H1 (cell line): Measurements from ENCODE around the gene RAB1A. TPM values are rescaled to one million over a fixed set of nuclear protein-coding genes. Genes with fewer than 3 reads are reported as not detected.

Source experiments
- CTCF ChIA-PET: fragments of 300-600 bp; sonication (Branson Sonifier 250); formaldehyde crosslinking; loops from one replicate; lab custom pipeline; 2021; ENCODE audit not compliant: partially characterized antibody; lab: Charles Lee
- POLR2A ChIA-PET: fragments of 300-600 bp; sonication (Branson Sonifier 250); formaldehyde crosslinking; loops from one replicate; lab custom pipeline; 2021; ENCODE audit warnings: inconsistent platforms; ENCODE audit not compliant: partially characterized antibody; lab: Charles Lee
- DNase-seq, 2 experiments: peaks; one replicate each; pipeline versions ENCODE4 v3.0.0 to v3.0.0-alpha.2; 2010 to 2022; ENCODE audit warnings: low spot score in 2 of 2, low read depth in 1 of 2, mixed read lengths in 1 of 2
- FAIRE-seq: peaks from 2 replicates; lab custom pipeline; 2011; peaks lifted over from hg19 to GRCh38; lab: Jason Lieb, UNC
- H2AFZ ChIP-seq: 2 replicates; pipeline ENCODE4 v1.8.1; 2012; ENCODE audit warnings: low read length, inconsistent platforms
- H2AK5ac ChIP-seq: 2 replicates; pipeline ENCODE4 v1.6.1; 2013; ENCODE audit warnings: low read depth, low read length
- H2BK120ac ChIP-seq: replicated peaks from 2 replicates; pipeline ENCODE3; 2013; ENCODE audit warnings: low read depth, low read length, inconsistent platforms
- H2BK12ac ChIP-seq: 2 replicates; pipeline ENCODE4 v1.6.1; 2013; ENCODE audit warnings: low read depth, low read length
- H2BK15ac ChIP-seq: 2 replicates; pipeline ENCODE4 v1.6.1; 2013; ENCODE audit warnings: low read length
- H2BK20ac ChIP-seq: 2 replicates; pipeline ENCODE4 v1.6.1; 2013; ENCODE audit warnings: low read length
- H2BK5ac ChIP-seq: 2 replicates; pipeline ENCODE4 v1.6.1; 2013; ENCODE audit warnings: low read depth, low read length
- H3K14ac ChIP-seq: 2 replicates; pipeline ENCODE4 v1.6.1; 2013; ENCODE audit warnings: inconsistent platforms; ENCODE audit not compliant: insufficient read length
- H3K18ac ChIP-seq: 2 replicates; pipeline ENCODE4 v1.6.1; 2013; ENCODE audit warnings: low read length; ENCODE audit errors: extremely low read depth
- H3K23ac ChIP-seq: 2 replicates; pipeline ENCODE4 v1.6.1; 2013; ENCODE audit warnings: inconsistent platforms; ENCODE audit not compliant: insufficient read length
- H3K23me2 ChIP-seq: 2 replicates; pipeline ENCODE4 v1.6.1; 2013; ENCODE audit warnings: low read depth, low read length
- H3K27ac ChIP-seq: 2 replicates; pipeline ENCODE4 v1.6.1; 2011; ENCODE audit warnings: low read depth, low read length, inconsistent platforms
- H3K27me3 ChIP-seq, 4 experiments: replicated peaks in 1 of 4; 1 replicate in 1 of 4; 2 replicates in 3 of 4; pipeline versions ENCODE4 v1.6.1 to v1.8.1; 2011 to 2013; ENCODE audit warnings: low read length in 3 of 4, mild to moderate bottlenecking in 3 of 4, inconsistent platforms in 2 of 4, mixed read lengths in 2 of 4, moderate library complexity in 1 of 4; ENCODE audit not compliant: control insufficient read depth in 3 of 4, insufficient read depth in 3 of 4; ENCODE audit errors: extremely low read depth in 1 of 4
- H3K36me3 ChIP-seq, 4 experiments: 2 replicates each; pipeline versions ENCODE4 v1.6.1 to v1.8.1; 2011 to 2013; ENCODE audit warnings: mild to moderate bottlenecking in 4 of 4, low read length in 3 of 4, moderate library complexity in 2 of 4, control low read depth in 1 of 4, inconsistent platforms in 1 of 4; ENCODE audit not compliant: insufficient read depth in 4 of 4, control insufficient read depth in 2 of 4
- H3K4ac ChIP-seq: replicated peaks from 2 replicates; pipeline ENCODE3; 2013; ENCODE audit warnings: low read length, low read depth, mixed read lengths, inconsistent platforms; ENCODE audit not compliant: insufficient read length
- H3K4me1 ChIP-seq, 4 experiments: replicated peaks in 1 of 4; 1 replicate in 1 of 4; 2 replicates in 3 of 4; pipeline versions ENCODE4 v1.6.1 to v1.8.1; 2011 to 2013; ENCODE audit warnings: low read length in 3 of 4, inconsistent platforms in 2 of 4, mixed read lengths in 1 of 4; ENCODE audit not compliant: insufficient read depth in 4 of 4, control insufficient read depth in 3 of 4
- H3K4me2 ChIP-seq, 2 experiments: 2 replicates each; pipeline versions ENCODE4 v1.6.1 to v1.8.1; 2011 to 2013; ENCODE audit warnings: low read depth in 2 of 2, low read length in 2 of 2, control low read depth in 1 of 2, inconsistent platforms in 1 of 2, mild to moderate bottlenecking in 1 of 2; ENCODE audit not compliant: insufficient read depth in 1 of 2
- H3K4me3 ChIP-seq, 4 experiments: fragments of 200-600, 300-600 bp in 1 of 4; sonication (generic), shearing (Covaris generic), sonication (Bioruptor Twin) in 1 of 4; 2 replicates each; pipeline versions ENCODE4 v1.5.1 to v1.8.1; 2011 to 2016; ENCODE audit warnings: low read length in 4 of 4, low read depth in 3 of 4, control low read depth in 2 of 4, inconsistent platforms in 2 of 4, mild to moderate bottlenecking in 2 of 4, mixed read lengths in 1 of 4, moderate library complexity in 1 of 4; ENCODE audit not compliant: insufficient read depth in 2 of 4; ENCODE audit errors: extremely low read depth in 1 of 4
- H3K56ac ChIP-seq: replicated peaks from 2 replicates; pipeline ENCODE3; 2013; ENCODE audit warnings: low read depth, mild to moderate bottlenecking, mixed read lengths, low read length, inconsistent platforms; ENCODE audit not compliant: insufficient read length
- H3K79me1 ChIP-seq: 2 replicates; pipeline ENCODE4 v1.6.1; 2013; ENCODE audit warnings: low read depth, low read length, control low read depth
- H3K79me2 ChIP-seq, 2 experiments: 2 replicates each; pipeline versions ENCODE4 v1.6.1 to v1.8.1; 2012 to 2013; ENCODE audit warnings: low read length in 2 of 2, mild to moderate bottlenecking in 2 of 2, inconsistent platforms in 1 of 2; ENCODE audit not compliant: insufficient read depth in 2 of 2, control insufficient read depth in 1 of 2
- H3K9ac ChIP-seq, 4 experiments: replicated peaks in 1 of 4; 1 replicate in 1 of 4; 2 replicates in 3 of 4; pipeline versions ENCODE4 v1.6.1 to v1.8.1; 2011 to 2013; ENCODE audit warnings: low read depth in 3 of 4, low read length in 3 of 4, control low read depth in 2 of 4, mild to moderate bottlenecking in 2 of 4, moderate library complexity in 2 of 4, inconsistent platforms in 1 of 4; ENCODE audit errors: extremely low read depth in 1 of 4
- H3K9me3 ChIP-seq, 2 experiments: 2 replicates each; pipeline versions ENCODE4 v1.6.1 to v1.8.1; 2012 to 2013; ENCODE audit warnings: mild to moderate bottlenecking in 2 of 2, moderate library complexity in 2 of 2, control low read depth in 1 of 2, inconsistent platforms in 1 of 2, low read depth in 1 of 2, low read length in 1 of 2, mixed read lengths in 1 of 2; ENCODE audit not compliant: insufficient read depth in 2 of 2
- H4K20me1 ChIP-seq, 2 experiments: replicated peaks in 1 of 2; 2 replicates each; pipeline versions ENCODE3 to v1.8.1; 2011 to 2013; ENCODE audit warnings: inconsistent platforms in 2 of 2, low read length in 2 of 2, mild to moderate bottlenecking in 1 of 2; ENCODE audit not compliant: insufficient read depth in 2 of 2, control insufficient read depth in 1 of 2
- H4K5ac ChIP-seq: 2 replicates; pipeline ENCODE4 v1.6.1; 2013; ENCODE audit warnings: low read length, low read depth, mixed read lengths, inconsistent platforms; ENCODE audit not compliant: insufficient read length
- H4K8ac ChIP-seq: 2 replicates; pipeline ENCODE4 v1.8.0; 2013; ENCODE audit warnings: mild to moderate bottlenecking, moderate library complexity, low read length, inconsistent platforms; ENCODE audit not compliant: insufficient read depth; ENCODE audit errors: extremely low read depth
- H4K91ac ChIP-seq: replicated peaks from 2 replicates; pipeline ENCODE3; 2013; ENCODE audit warnings: low read length, mixed read lengths, inconsistent platforms; ENCODE audit not compliant: insufficient read length
- JUND ChIP-seq: IDR thresholded peaks from 2 replicates; pipeline ENCODE4 v1.6.1; 2011; ENCODE audit warnings: mild to moderate bottlenecking, improper control_type of control experiment, low read length
- WGBS, 2 experiments: shearing (Covaris generic) in 1 of 2; methylation state at CpG; one replicate each; pipeline versions ENCODE4 v1.1.6 to v1.1.7; 2013 to 2015; ENCODE audit warnings: low lambda C conversion rate in 2 of 2, mixed read lengths in 2 of 2, inconsistent platforms in 1 of 2, low coverage in 1 of 2, missing lambda C conversion rate in 1 of 2; ENCODE audit not compliant: insufficient replicate concordance in 2 of 2, insufficient coverage in 1 of 2, insufficient read length in 1 of 2; ENCODE audit errors: extremely low coverage in 1 of 2, missing lambda C conversion rate in 1 of 2; 5-methylcytosine and 5-hydroxymethylcytosine counted together
- polyA plus RNA-seq, 7 experiments: library from polyadenylated mRNA; depleted of rRNA in 3 of 7; stranded (reverse) in 5 of 7; unstranded in 2 of 7; fragments of >200 nt in 5 of 7; fragments of 200-250 nt in 2 of 7; gene quantifications; 1 replicate in 5 of 7; 2 replicates in 1 of 7; 4 replicates in 1 of 7; pipeline versions ENCODE4 v1.2.1 to v1.2.3, GENCODE V29; 2011 to 2013; ENCODE audit warnings: missing spikeins in 2 of 7, mixed read lengths in 2 of 7
- total RNA-seq: library from RNA; stranded (reverse); fragmentation: NEBNext Ultra II Directional; extraction: Animal tissue kit (Norgen Biotek cat#: 25700); gene quantifications from 2 replicates; pipeline ENCODE4 v1.2.1, GENCODE V29; 2021
- TF ChIP-seq, protein P1 (sequence below): IDR thresholded peaks from 2 replicates; pipeline ENCODE4 v1.6.1; 2012; ENCODE audit warnings: low read length, inconsistent platforms

RAB1A gene
- total and polyA plus RNA-seq, 2 of the 8 experiments (the other 6 are each of a cell fraction or from before 2014, with no cell fraction given), result 77.9 to 120 TPM

DNA sequence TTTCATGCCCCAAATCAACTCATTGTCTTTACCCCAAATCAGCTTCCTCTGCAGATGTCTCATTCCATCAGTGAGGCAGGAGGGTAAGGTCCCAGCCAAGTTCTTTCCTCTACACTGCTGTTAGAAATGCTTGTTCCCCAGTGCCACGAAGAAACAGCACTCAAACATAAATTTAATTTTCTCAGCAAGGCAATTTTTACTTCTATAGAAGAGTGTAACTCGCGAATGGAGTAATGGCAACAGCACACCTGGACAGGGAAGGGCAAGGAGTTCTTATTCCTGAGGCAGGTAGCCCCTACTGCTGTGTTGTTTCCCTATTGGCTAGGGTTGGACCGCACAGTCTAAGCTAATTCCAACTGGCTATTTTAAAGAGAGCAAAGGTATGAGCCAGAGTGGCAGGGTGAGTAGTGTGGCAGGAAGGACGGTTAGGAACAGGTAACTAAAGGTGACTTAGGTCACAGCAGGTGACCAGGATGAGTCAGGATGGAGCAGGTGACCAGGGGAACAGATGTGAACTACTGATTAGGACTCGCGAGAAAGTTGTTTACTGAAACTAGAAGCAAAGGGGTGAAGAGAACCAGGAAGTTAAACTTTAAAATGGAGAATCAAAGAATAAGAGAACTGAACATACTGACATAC is 85.7 kb downstream of the RAB1A start:
- Histone ChIP-seq H3K23ac (no peak overlapping the region), H3K4ac (no peak overlapping the region), H2BK120ac (no peak overlapping the region), H3K79me1 (no peaks in the 10 kb centered on the region), H2AFZ (no peak overlapping the region), H2BK12ac (0 out of 2 replicates have a peak overlapping the region, but pooled peaks have one; percentile 2), H2BK5ac (no peak overlapping the region), H3K4me1 (peaks cover 5 to 13% (median 8%) of the 10 kb centered on the region in 4 experiments; a peak in 6 of 7 replicates), H3K18ac (no peak overlapping the region), H3K9ac (peak overlapping the region in 1 of 4 experiments; percentile 41; a peak in 1 of 7 replicates), H3K23me2 (no peaks in the 10 kb centered on the region), H4K20me1 (no peaks in the 10 kb centered on the region), H4K5ac (no peak overlapping the region), H3K4me2 (no peak overlapping the region), H3K4me3 (no peak overlapping the region), H3K14ac (no peak overlapping the region), H3K79me2 (no peaks in the 10 kb centered on the region), H2BK15ac (no peak overlapping the region), H4K91ac (no peak overlapping the region), H3K27me3 (no peaks in the 10 kb centered on the region), H3K27ac (no peak overlapping the region), H3K56ac (no peak overlapping the region), H2BK20ac (0 out of 2 replicates have a peak overlapping the region, but pooled peaks have one; percentile 7), H3K9me3 (peaks cover 10 to 12% of the 10 kb centered on the region in 2 experiments), H3K36me3 (peaks cover 0 to 27% (median 3%) of the 10 kb centered on the region in 4 experiments; a peak in 6 of 8 replicates), H2AK5ac (no peak overlapping the region), H4K8ac (no peak overlapping the region)
- 87% methylated on average over 7 of the region's 7 CpGs; no CpG with 5 or more reads in 1 of the 2 experiments for WGBS, 2 experiments
- CTCF ChIA-PET, result interaction anchor here (0.8 to 4.3 kb wide), 9 partner anchors 11 to 127 kb away, joined by 3 to 38 read pairs (median 4); no protein-coding TSS in a partner anchor
- no peak for DNase-seq
- FAIRE-seq, result no peak
- POLR2A ChIA-PET, result interaction anchor here (1.4 to 9.5 kb wide), 2 partner anchors 13 to 26 kb away, joined by 5 to 84 read pairs; partner anchors contain the start of gene CEP68
- TF ChIP-seq, protein P1, sequence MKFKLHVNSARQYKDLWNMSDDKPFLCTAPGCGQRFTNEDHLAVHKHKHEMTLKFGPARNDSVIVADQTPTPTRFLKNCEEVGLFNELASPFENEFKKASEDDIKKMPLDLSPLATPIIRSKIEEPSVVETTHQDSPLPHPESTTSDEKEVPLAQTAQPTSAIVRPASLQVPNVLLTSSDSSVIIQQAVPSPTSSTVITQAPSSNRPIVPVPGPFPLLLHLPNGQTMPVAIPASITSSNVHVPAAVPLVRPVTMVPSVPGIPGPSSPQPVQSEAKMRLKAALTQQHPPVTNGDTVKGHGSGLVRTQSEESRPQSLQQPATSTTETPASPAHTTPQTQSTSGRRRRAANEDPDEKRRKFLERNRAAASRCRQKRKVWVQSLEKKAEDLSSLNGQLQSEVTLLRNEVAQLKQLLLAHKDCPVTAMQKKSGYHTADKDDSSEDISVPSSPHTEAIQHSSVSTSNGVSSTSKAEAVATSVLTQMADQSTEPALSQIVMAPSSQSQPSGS, result no peak
- TF ChIP-seq JUND, result 0 out of 2 replicates have a peak, but pooled peaks have one; percentile 14
